ENCODE results near the gene CELF2.
"Not testable (repeated sequence)": the region's sequence is repeated elsewhere in the genome, so short reads cannot be mapped to it uniquely, and the experiment has no call there.

The CELF2 gene

GRCh38 chr10:10992961-10993714, 24.5 kb upstream of the CELF2 start:
- no peak overlapping the region for H3K4me3 ChIP-seq (ENCODE audit: control insufficient read depth, low read depth, low read length)
- no peak for DNase-seq (ENCODE audit: low read depth)
- TF ChIP-seq CTCF (conservative IDR thresholded peaks at IDR 0.05; ENCODE audit: control insufficient read depth, insufficient read depth, low read depth, low read length) = no peak

GRCh38 chr10:10993785-10994184, 23.9 kb upstream of the CELF2 start:
- DNase-seq (ENCODE audit: low read depth) = no peak
- H3K4me3 ChIP-seq (ENCODE audit: control insufficient read depth, low read depth, low read length) = no peak overlapping the region
- no peak for TF ChIP-seq CTCF (conservative IDR thresholded peaks at IDR 0.05; ENCODE audit: control insufficient read depth, insufficient read depth, low read depth, low read length)

GRCh38 chr10:10994360-10994759, 23.3 kb upstream of the CELF2 start:
- no peak overlapping the region for H3K4me3 ChIP-seq (ENCODE audit: control insufficient read depth, low read depth, low read length)
- TF ChIP-seq CTCF (conservative IDR thresholded peaks at IDR 0.05; ENCODE audit: control insufficient read depth, insufficient read depth, low read depth, low read length) = no peak
- no peak for DNase-seq (ENCODE audit: low read depth)

GRCh38 chr10:10995120-10995519, 22.6 kb upstream of the CELF2 start:
- no peak for DNase-seq (ENCODE audit: low read depth)
- H3K4me3 ChIP-seq (ENCODE audit: control insufficient read depth, low read depth, low read length) = no peak overlapping the region
- TF ChIP-seq CTCF (conservative IDR thresholded peaks at IDR 0.05; ENCODE audit: control insufficient read depth, insufficient read depth, low read depth, low read length) = no peak

GRCh38 chr10:10996966-10997620, 20.6 kb upstream of the CELF2 start:
- DNase-seq (ENCODE audit: low read depth) = peak; percentile 39
- TF ChIP-seq CTCF (conservative IDR thresholded peaks at IDR 0.05; ENCODE audit: control insufficient read depth, insufficient read depth, low read depth, low read length) = no peak
- H3K4me3 ChIP-seq (ENCODE audit: control insufficient read depth, low read depth, low read length) = no peak overlapping the region

GRCh38 chr10:10999501-10999900, 18.2 kb upstream of the CELF2 start:
- DNase-seq (ENCODE audit: low read depth); H3K4me3 ChIP-seq (ENCODE audit: control insufficient read depth, low read depth, low read length): not testable (repeated sequence)

GRCh38 chr10:11002485-11002884, 15.2 kb upstream of the CELF2 start:
- DNase-seq (ENCODE audit: low read depth) = no peak
- TF ChIP-seq CTCF (conservative IDR thresholded peaks at IDR 0.05; ENCODE audit: control insufficient read depth, insufficient read depth, low read depth, low read length) = no peak
- no peak overlapping the region for H3K4me3 ChIP-seq (ENCODE audit: control insufficient read depth, low read depth, low read length)

All from fibroblast of mammary gland (primary cell).